GM23248 (cell line): Measurements from ENCODE around the gene TIGD7.

Experiments used
- EZH2 ChIP-seq: fragments of 200-600 bp; sonication (generic); IDR thresholded peaks from 2 replicates; pipeline ENCODE4 v1.6.1; 2018; ENCODE audit warnings: antibody characterized with exemption, mild to moderate bottlenecking; ENCODE audit not compliant: insufficient read depth, poor library complexity, severe bottlenecking
- EZH2phosphoT487 ChIP-seq: fragments of 200-600 bp; sonication (generic); IDR thresholded peaks from 2 replicates; pipeline ENCODE4 v1.6.1; 2018; ENCODE audit warnings: antibody characterized with exemption, moderate library complexity, mild to moderate bottlenecking, low read depth; ENCODE audit not compliant: insufficient read depth

GRCh38 chr16:3305109-3306068 lies at the start of gene TIGD7, which contains the start of gene ZNF75A:
- TF ChIP-seq EZH2 (no peak), EZH2phosphoT487 (no peak)
